ENCODE measurements around the gene NELL2.

NELL2 gene

GRCh38 chr12:44477331-44477980 lies 398.7 kb downstream of the NELL2 start:
- H3K36me3 ChIP-seq (ENCODE audit: control insufficient read depth in 2 of 2, insufficient read depth in 2 of 2, low read length in 2 of 2) = no peaks in the 10 kb centered on the region
- H3K27ac ChIP-seq (ENCODE audit: low read depth in 2 of 2, low read length in 2 of 2) = no peak overlapping the region
- peaks cover 3 to 7% of the 10 kb centered on the region in 2 donors for H3K9me3 ChIP-seq (ENCODE audit: control insufficient read depth in 2 of 2, low read length in 2 of 2)
- H3K4me1 ChIP-seq (ENCODE audit: control insufficient read depth in 2 of 2, insufficient read depth in 2 of 2, low read length in 2 of 2) = no peaks in the 10 kb centered on the region
- H3K4me3 ChIP-seq (ENCODE audit: low read length in 2 of 2) = no peak overlapping the region
- no peak overlapping the region for H3K9ac ChIP-seq (ENCODE audit: low read depth in 1 of 2, low read length in 2 of 2)
- H3K27me3 ChIP-seq (ENCODE audit: control insufficient read depth in 2 of 2, insufficient read depth in 2 of 2, low read length in 2 of 2) = no peaks in the 10 kb centered on the region

- Histone ChIP-seq H3K9ac (ENCODE audit: low read depth in 1 of 2, low read length in 2 of 2) (no peak overlapping the region), H3K4me3 (ENCODE audit: low read length in 2 of 2) (no peak overlapping the region), H3K36me3 (ENCODE audit: control insufficient read depth in 2 of 2, insufficient read depth in 2 of 2, low read length in 2 of 2) (no peaks in the 10 kb centered on the region), H3K27ac (ENCODE audit: low read depth in 2 of 2, low read length in 2 of 2) (no peak overlapping the region), H3K9me3 (ENCODE audit: control insufficient read depth in 2 of 2, low read length in 2 of 2) (peaks cover 3 to 7% of the 10 kb centered on the region in 2 donors), H3K27me3 (ENCODE audit: control insufficient read depth in 2 of 2, insufficient read depth in 2 of 2, low read length in 2 of 2) (no peaks in the 10 kb centered on the region), H3K4me1 (ENCODE audit: control insufficient read depth in 2 of 2, insufficient read depth in 2 of 2, low read length in 2 of 2) (no peaks in the 10 kb centered on the region)
Observed at GRCh38 chr12:44476683-44477082, 399.4 kb downstream of the NELL2 start.

GRCh38 chr12:44465139-44465538 lies 411.0 kb downstream of the NELL2 start:
- Histone ChIP-seq H3K4me3 (ENCODE audit: low read length in 2 of 2) (no peak overlapping the region), H3K27me3 (ENCODE audit: control insufficient read depth in 2 of 2, insufficient read depth in 2 of 2, low read length in 2 of 2) (no peaks in the 10 kb centered on the region), H3K27ac (ENCODE audit: low read depth in 2 of 2, low read length in 2 of 2) (no peak overlapping the region), H3K9ac (ENCODE audit: low read depth in 1 of 2, low read length in 2 of 2) (no peak overlapping the region), H3K9me3 (ENCODE audit: control insufficient read depth in 2 of 2, low read length in 2 of 2) (no peaks in the 10 kb centered on the region), H3K4me1 (ENCODE audit: control insufficient read depth in 2 of 2, insufficient read depth in 2 of 2, low read length in 2 of 2) (no peaks in the 10 kb centered on the region), H3K36me3 (ENCODE audit: control insufficient read depth in 2 of 2, insufficient read depth in 2 of 2, low read length in 2 of 2) (no peaks in the 10 kb centered on the region)

- Histone ChIP-seq H3K9me3 (ENCODE audit: control insufficient read depth in 2 of 2, low read length in 2 of 2) (no peaks in the 10 kb centered on the region), H3K27ac (ENCODE audit: low read depth in 2 of 2, low read length in 2 of 2) (no peak overlapping the region), H3K27me3 (ENCODE audit: control insufficient read depth in 2 of 2, insufficient read depth in 2 of 2, low read length in 2 of 2) (no peaks in the 10 kb centered on the region), H3K4me1 (ENCODE audit: control insufficient read depth in 2 of 2, insufficient read depth in 2 of 2, low read length in 2 of 2) (no peaks in the 10 kb centered on the region), H3K36me3 (ENCODE audit: control insufficient read depth in 2 of 2, insufficient read depth in 2 of 2, low read length in 2 of 2) (no peaks in the 10 kb centered on the region), H3K4me3 (ENCODE audit: low read length in 2 of 2) (no peak overlapping the region), H3K9ac (ENCODE audit: low read depth in 1 of 2, low read length in 2 of 2) (no peak overlapping the region)
Observed at GRCh38 chr12:44464180-44464579, 411.9 kb downstream of the NELL2 start.

GRCh38 chr12:44462729-44463128 lies 413.4 kb downstream of the NELL2 start:
- no peaks in the 10 kb centered on the region for H3K9me3 ChIP-seq (ENCODE audit: control insufficient read depth in 2 of 2, low read length in 2 of 2)
- H3K4me1 ChIP-seq (ENCODE audit: control insufficient read depth in 2 of 2, insufficient read depth in 2 of 2, low read length in 2 of 2) = no peaks in the 10 kb centered on the region
- H3K27ac ChIP-seq (ENCODE audit: low read depth in 2 of 2, low read length in 2 of 2) = no peak overlapping the region
- H3K4me3 ChIP-seq (ENCODE audit: low read length in 2 of 2) = no peak overlapping the region
- no peaks in the 10 kb centered on the region for H3K36me3 ChIP-seq (ENCODE audit: control insufficient read depth in 2 of 2, insufficient read depth in 2 of 2, low read length in 2 of 2)
- no peaks in the 10 kb centered on the region for H3K27me3 ChIP-seq (ENCODE audit: control insufficient read depth in 2 of 2, insufficient read depth in 2 of 2, low read length in 2 of 2)
- H3K9ac ChIP-seq (ENCODE audit: low read depth in 1 of 2, low read length in 2 of 2) = no peak overlapping the region

- H3K4me3 ChIP-seq (ENCODE audit: low read length in 2 of 2) = no peak overlapping the region
- no peaks in the 10 kb centered on the region for H3K27me3 ChIP-seq (ENCODE audit: control insufficient read depth in 2 of 2, insufficient read depth in 2 of 2, low read length in 2 of 2)
- no peak overlapping the region for H3K9ac ChIP-seq (ENCODE audit: low read depth in 1 of 2, low read length in 2 of 2)
- H3K27ac ChIP-seq (ENCODE audit: low read depth in 2 of 2, low read length in 2 of 2) = no peak overlapping the region
- H3K4me1 ChIP-seq (ENCODE audit: control insufficient read depth in 2 of 2, insufficient read depth in 2 of 2, low read length in 2 of 2) = no peaks in the 10 kb centered on the region
- H3K9me3 ChIP-seq (ENCODE audit: control insufficient read depth in 2 of 2, low read length in 2 of 2) = no peaks in the 10 kb centered on the region
- no peaks in the 10 kb centered on the region for H3K36me3 ChIP-seq (ENCODE audit: control insufficient read depth in 2 of 2, insufficient read depth in 2 of 2, low read length in 2 of 2)
Observed at GRCh38 chr12:44460261-44460660, 415.9 kb downstream of the NELL2 start.

GRCh38 chr12:44459569-44459968 lies 416.5 kb downstream of the NELL2 start:
- H3K9me3 ChIP-seq (ENCODE audit: control insufficient read depth in 2 of 2, low read length in 2 of 2) = no peaks in the 10 kb centered on the region
- H3K27ac ChIP-seq (ENCODE audit: low read depth in 2 of 2, low read length in 2 of 2) = no peak overlapping the region
- no peaks in the 10 kb centered on the region for H3K27me3 ChIP-seq (ENCODE audit: control insufficient read depth in 2 of 2, insufficient read depth in 2 of 2, low read length in 2 of 2)
- no peak overlapping the region for H3K9ac ChIP-seq (ENCODE audit: low read depth in 1 of 2, low read length in 2 of 2)
- H3K4me1 ChIP-seq (ENCODE audit: control insufficient read depth in 2 of 2, insufficient read depth in 2 of 2, low read length in 2 of 2) = no peaks in the 10 kb centered on the region
- H3K4me3 ChIP-seq (ENCODE audit: low read length in 2 of 2) = no peak overlapping the region
- H3K36me3 ChIP-seq (ENCODE audit: control insufficient read depth in 2 of 2, insufficient read depth in 2 of 2, low read length in 2 of 2) = no peaks in the 10 kb centered on the region

All from mucosa of rectum (tissue), 2 donors.